Mesothelial cell of epicardium (in vitro differentiated cells): ENCODE data around the gene UBE2F. TPM values are rescaled to one million over a fixed set of nuclear protein-coding genes. Genes with fewer than 3 reads are reported as not detected.
"Not testable (repeated sequence)": the region's sequence is repeated elsewhere in the genome, so short reads cannot be mapped to it uniquely, and the experiment has no call there.

Source experiments
- DNase-seq, 2 experiments: peaks; one replicate each; pipeline ENCODE4 v3.0.0; 2021; ENCODE audit warnings: low spot score in 2 of 2; ENCODE audit not compliant: unreplicated experiment in 2 of 2
- H3K27ac Mint-ChIP-seq: 2 replicates; pipeline ENCODE4 v1.8.0; 2021; ENCODE audit warnings: mixed read lengths
- H3K27me3 Mint-ChIP-seq: 2 replicates; pipeline ENCODE4 v1.8.0; 2021; ENCODE audit warnings: low read depth, mixed read lengths
- H3K36me3 Mint-ChIP-seq: 2 replicates; pipeline ENCODE4 v1.8.0; 2021; ENCODE audit warnings: mixed read lengths
- H3K4me1 Mint-ChIP-seq: 2 replicates; pipeline ENCODE4 v1.8.0; 2021; ENCODE audit warnings: mixed read lengths
- H3K4me3 Mint-ChIP-seq: 2 replicates; pipeline ENCODE4 v1.8.0; 2021; ENCODE audit warnings: mild to moderate bottlenecking, moderate library complexity, mixed read lengths
- H3K9me3 Mint-ChIP-seq: 2 replicates; pipeline ENCODE4 v1.8.0; 2021; ENCODE audit warnings: mixed read lengths
- CTCF ChIP-seq: fragments of 200-600 bp; sonication (generic); IDR thresholded peaks from one replicate; pipeline ENCODE4 v1.5.0; 2021; ENCODE audit warnings: antibody characterized with exemption; ENCODE audit not compliant: unreplicated experiment
- total RNA-seq: library from RNA; stranded (reverse); gene quantifications from 3 replicates; pipeline ENCODE4 v1.2.1, GENCODE V29; 2021

The UBE2F gene
- total RNA-seq, 1 donor from 2014 or later: 33.4 TPM

DNA sequence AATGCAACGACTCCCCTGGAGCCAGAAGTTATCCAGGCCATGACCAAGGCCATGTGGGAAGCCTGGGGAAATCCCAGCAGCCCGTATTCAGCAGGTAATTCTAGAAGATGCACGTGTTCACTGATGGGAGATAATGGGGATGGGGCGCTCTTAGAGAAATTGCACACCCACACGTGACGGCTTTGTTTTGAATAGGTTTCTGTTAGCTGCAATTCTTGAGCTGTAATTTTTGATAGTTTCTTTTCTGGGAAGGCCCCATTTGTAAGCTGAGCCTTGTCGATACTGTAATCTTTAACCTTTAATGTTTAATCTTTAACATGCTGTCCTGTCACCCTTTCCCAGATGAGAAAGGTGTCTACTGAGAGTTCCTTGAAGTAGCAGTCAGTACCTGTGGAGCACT is 97.6 kb downstream of the UBE2F start:
- no peak overlapping the region for H3K27ac Mint-ChIP-seq
- no peaks in the 10 kb centered on the region for H3K27me3 Mint-ChIP-seq
- TF ChIP-seq CTCF: no peak
- DNase-seq: no peak
- H3K36me3 Mint-ChIP-seq: peaks cover 21% of the 10 kb centered on the region
- H3K4me3 Mint-ChIP-seq: no peak overlapping the region
- peaks cover 16% of the 10 kb centered on the region for H3K4me1 Mint-ChIP-seq
- H3K9me3 Mint-ChIP-seq: no peaks in the 10 kb centered on the region

DNA sequence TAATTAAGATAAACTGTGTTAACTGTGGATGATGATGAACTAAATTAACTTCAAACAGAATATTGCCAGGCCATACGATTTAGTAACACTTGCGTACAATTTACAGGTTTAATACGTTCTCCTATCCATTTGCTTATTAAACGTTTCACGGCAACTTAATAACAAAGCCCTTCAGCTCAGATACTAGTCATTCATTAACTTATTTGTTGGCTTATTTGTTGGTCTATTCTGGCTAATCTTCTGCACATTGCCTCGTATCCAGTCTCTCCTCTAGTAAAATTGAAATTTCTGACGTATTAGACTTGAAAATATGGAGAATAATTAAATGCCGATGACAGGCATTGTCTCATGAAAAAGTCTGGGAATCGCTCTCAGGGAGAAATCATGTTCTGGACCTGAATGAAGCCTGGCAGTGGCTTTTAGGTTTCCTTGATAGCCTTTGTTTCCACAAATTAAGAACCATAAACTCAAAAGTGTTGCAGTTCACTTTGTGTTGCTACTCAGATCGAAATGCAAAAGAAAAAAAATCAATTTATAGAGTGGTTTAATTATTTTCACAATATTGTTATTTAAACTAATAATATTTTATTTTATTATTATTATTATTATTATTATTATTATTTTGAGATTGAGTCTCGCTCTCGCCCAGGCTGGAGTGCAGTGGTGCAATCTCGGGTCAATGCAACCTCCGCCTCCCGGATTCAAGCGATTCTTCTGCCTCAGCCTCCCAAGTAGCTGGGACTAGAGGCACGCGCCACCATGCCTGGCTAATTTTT is 98.4 kb downstream of the UBE2F start:
- H3K27ac Mint-ChIP-seq: no peak overlapping the region
- no peaks in the 10 kb centered on the region for H3K27me3 Mint-ChIP-seq
- H3K9me3 Mint-ChIP-seq: no peaks in the 10 kb centered on the region
- peaks cover 9% of the 10 kb centered on the region for H3K4me1 Mint-ChIP-seq
- no peak overlapping the region for H3K4me3 Mint-ChIP-seq
- no peak for TF ChIP-seq CTCF
- peaks cover 27% of the 10 kb centered on the region for H3K36me3 Mint-ChIP-seq
- no peak for DNase-seq

DNA sequence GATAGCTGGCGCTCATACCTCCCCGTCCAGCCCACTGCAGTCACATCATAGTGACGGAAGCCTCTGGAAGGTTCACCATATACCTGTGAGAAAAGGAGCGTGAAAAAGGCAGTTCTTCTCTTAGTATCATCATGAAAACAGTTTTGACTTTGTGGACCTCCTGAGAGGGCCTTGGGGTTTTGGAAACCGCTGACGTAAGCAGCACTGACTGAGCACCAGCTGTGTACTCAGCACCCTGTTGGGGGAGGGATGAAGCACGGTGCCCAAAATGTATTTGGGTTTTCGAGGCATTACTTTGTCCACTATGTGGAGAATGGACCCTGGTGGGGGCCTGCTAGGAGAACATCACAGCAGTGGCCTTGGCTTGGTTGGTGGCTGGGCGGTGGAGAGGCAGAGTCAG is 99.4 kb downstream of the UBE2F start:
- H3K36me3 Mint-ChIP-seq: peaks cover 27% of the 10 kb centered on the region
- H3K4me1 Mint-ChIP-seq: peaks cover 8% of the 10 kb centered on the region
- H3K9me3 Mint-ChIP-seq: no peaks in the 10 kb centered on the region
- no peak for DNase-seq
- no peak overlapping the region for H3K4me3 Mint-ChIP-seq
- no peak for TF ChIP-seq CTCF
- no peak overlapping the region for H3K27ac Mint-ChIP-seq
- no peaks in the 10 kb centered on the region for H3K27me3 Mint-ChIP-seq

GRCh38 chr2:238066718-238067117 is 99.9 kb downstream of the UBE2F start:
- not testable (repeated sequence) for DNase-seq

DNA sequence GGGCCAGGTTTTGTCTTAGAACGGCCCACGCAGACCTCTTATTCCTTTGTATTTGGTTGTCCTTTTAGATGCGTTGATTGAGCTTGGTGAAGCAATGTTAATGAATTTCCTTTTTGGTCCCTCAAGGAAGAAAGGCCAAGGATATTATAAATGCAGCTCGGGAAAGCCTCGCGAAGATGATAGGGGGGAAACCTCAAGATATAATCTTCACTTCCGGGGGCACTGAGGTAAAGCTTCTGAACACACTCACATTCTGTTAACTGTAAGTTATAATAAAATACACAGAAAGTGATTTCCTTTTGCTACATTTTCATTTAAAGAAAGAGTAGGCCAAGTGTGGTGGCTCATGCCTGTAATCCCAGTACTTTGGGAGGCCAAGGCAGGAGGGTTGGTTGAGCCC is 101.1 kb downstream of the UBE2F start:
- H3K4me3 Mint-ChIP-seq: no peak overlapping the region
- no peak for DNase-seq
- H3K9me3 Mint-ChIP-seq: peaks cover 10% of the 10 kb centered on the region
- TF ChIP-seq CTCF: no peak
- no peaks in the 10 kb centered on the region for H3K27me3 Mint-ChIP-seq
- H3K4me1 Mint-ChIP-seq: no peaks in the 10 kb centered on the region
- H3K27ac Mint-ChIP-seq: no peak overlapping the region
- H3K36me3 Mint-ChIP-seq: peaks cover 41% of the 10 kb centered on the region

More at GRCh38 chr2:238066718-238067117, 99.9 kb downstream of the UBE2F start:
- H3K9me3 Mint-ChIP-seq, H3K27ac Mint-ChIP-seq, H3K4me1 Mint-ChIP-seq, H3K27me3 Mint-ChIP-seq, H3K4me3 Mint-ChIP-seq: not testable (repeated sequence)
- H3K36me3 Mint-ChIP-seq: peaks cover 29% of the 10 kb centered on the region

- no peak for DNase-seq
- Mint-ChIP-seq H3K36me3 (peaks cover 49% of the 10 kb centered on the region), H3K4me3 (no peak overlapping the region), H3K27me3 (no peaks in the 10 kb centered on the region), H3K9me3 (peaks cover 13% of the 10 kb centered on the region), H3K27ac (no peak overlapping the region), H3K4me1 (no peaks in the 10 kb centered on the region)
- no peak for TF ChIP-seq CTCF
Measured at GRCh38 chr2:238069021-238069709, 102.4 kb downstream of the UBE2F start.
